Thyroid gland (tissue), 4 donors: ENCODE data around the gene CEACAM5. TPM values are rescaled to one million over a fixed set of nuclear protein-coding genes. Genes with fewer than 3 reads are reported as not detected.

Experiments used
- DNase-seq, 2 donors: peaks; one replicate each; pipeline ENCODE4 v3.0.0-alpha.2; 2019
- H3K27ac ChIP-seq, 3 donors: fragments of 200-600 bp; sonication (generic); 1 replicate in 2 of 3; 2 replicates in 1 of 3; pipeline ENCODE4 v1.5.1; 2016 to 2019; ENCODE audit warnings: mild to moderate bottlenecking in 1 of 3, moderate library complexity in 1 of 3
- H3K27me3 ChIP-seq: fragments of 200-600 bp; sonication (generic); one replicate; pipeline ENCODE4 v1.5.1; 2019
- H3K36me3 ChIP-seq, 2 donors: fragments of 200-600 bp; sonication (generic); one replicate each; pipeline ENCODE4 v1.5.1; 2016 to 2019
- H3K4me1 ChIP-seq, 2 donors: fragments of 200-600 bp; sonication (generic); one replicate each; pipeline ENCODE4 v1.5.1; 2017 to 2019
- H3K4me3 ChIP-seq, 3 donors: fragments of 200-600 bp; sonication (generic); replicated peaks in 1 of 3; 1 replicate in 2 of 3; 2 replicates in 1 of 3; pipeline ENCODE4 v1.5.1; 2016; ENCODE audit warnings: mild to moderate bottlenecking in 1 of 3
- H3K9me3 ChIP-seq: fragments of 200-600 bp; sonication (generic); one replicate; pipeline ENCODE4 v1.5.1; 2017
- CTCF ChIP-seq, 6 experiments: fragments of 200-600 bp in 3 of 6; fragments of 450-650 bp in 3 of 6; sonication (generic) in 3 of 6; IDR thresholded peaks; one replicate each; pipeline ENCODE4 v1.5.1; 2016 to 2019; ENCODE audit warnings: antibody characterized with exemption in 6 of 6, mild to moderate bottlenecking in 2 of 6, inconsistent platforms in 1 of 6, moderate library complexity in 1 of 6
- POLR2A ChIP-seq, 2 donors: fragments of 450-650 bp; IDR thresholded peaks; one replicate each; pipeline ENCODE4 v1.6.1; 2017; ENCODE audit warnings: antibody characterized with exemption in 2 of 2, mild to moderate bottlenecking in 2 of 2, moderate library complexity in 1 of 2
- WGBS, 2 donors: methylation state at CpG; one replicate each; pipeline ENCODE4 v1.1.5; 2017; 5-methylcytosine and 5-hydroxymethylcytosine counted together
- intact Hi-C: fragments of 100-400 bp; cut with DNase I; formaldehyde crosslinking; loops from one replicate; pipeline ENCODE4 v1.15.1; 2023
- total RNA-seq, 4 donors: library from RNA; depleted of rRNA; stranded (reverse); fragments of >200 nt; gene quantifications; one replicate each; pipeline ENCODE4 v1.2.3, GENCODE V29; 2016

CEACAM5 gene
- total RNA-seq, 4 donors from 2014 or later: 1.2 to 8.8 TPM; not detected in 2

- peak overlapping the region in 1 of 3 donors; percentile 24 for H3K27ac ChIP-seq
- 34 to 45% methylated on average over 6 of the region's 6 CpGs for WGBS, 2 donors
- intact Hi-C loops: no loop called here
- H3K27me3 ChIP-seq: no peaks in the 10 kb centered on the region
- no peak for TF ChIP-seq CTCF (IDR thresholded peaks at IDR 0.05)
- no peak for TF ChIP-seq POLR2A (IDR thresholded peaks at IDR 0.05)
- DNase-seq: peak in 1 of 2 donors; percentile 17
- H3K4me1 ChIP-seq: peaks cover 0 to 4% of the 10 kb centered on the region in 2 donors
- no peak overlapping the region for H3K4me3 ChIP-seq
- no peaks in the 10 kb centered on the region for H3K9me3 ChIP-seq
- no peaks in the 10 kb centered on the region for H3K36me3 ChIP-seq
Observed at GRCh38 chr19:41774515-41774980, 66.1 kb downstream of the CEACAM5 start.

GRCh38 chr19:41776700-41777099 is 68.3 kb downstream of the CEACAM5 start:
- Histone ChIP-seq H3K27ac (no peak overlapping the region), H3K27me3 (no peaks in the 10 kb centered on the region), H3K4me3 (no peak overlapping the region), H3K4me1 (peaks cover 0 to 4% of the 10 kb centered on the region in 2 donors), H3K36me3 (no peaks in the 10 kb centered on the region), H3K9me3 (no peaks in the 10 kb centered on the region)
- no peak for TF ChIP-seq POLR2A (IDR thresholded peaks at IDR 0.05)
- no peak for TF ChIP-seq CTCF (IDR thresholded peaks at IDR 0.05)
- intact Hi-C loops: no loop called here
- DNase-seq: no peak
- WGBS, 2 donors: 81 to 83% methylated on average over 2 of the region's 2 CpGs

Other genes with a start within 250 kb of the CEACAM5 start
- gene CEACAM21, start 132.5 kb upstream of the CEACAM5 start, total RNA-seq: 10 to 100 TPM in 1 of 4 donors, 1 to 10 TPM in 1, under 1 TPM in 1, not detected in 1; 0.56 to 34.8 (median 2.6) TPM
- 1 to 10 TPM in 1 of 4 donors, under 1 TPM in 1, not detected in 2; 0.73 to 3.5 TPM for gene CEACAM4, start 81.6 kb upstream of the CEACAM5 start, total RNA-seq
- gene CEACAM7, start 20.4 kb upstream of the CEACAM5 start, total RNA-seq: not detected
- under 1 TPM in 2 of 4 donors, not detected in 2; 0.11 to 0.13 TPM for gene CEACAM6, start 46.9 kb downstream of the CEACAM5 start, total RNA-seq
- not detected for gene CEACAM3, start 88.0 kb downstream of the CEACAM5 start, total RNA-seq
- gene LYPD4, start 136.1 kb downstream of the CEACAM5 start, total RNA-seq: not detected
- gene DMRTC2, start 136.4 kb downstream of the CEACAM5 start, total RNA-seq: under 1 TPM in 1 of 4 donors, not detected in 3; 0.13 TPM
- gene RPS19, start 151.6 kb downstream of the CEACAM5 start, total RNA-seq: 1,000 to 10,000 TPM in 1 of 4 donors, 100 to 1,000 TPM in 3; 351 to 1,305 (median 623) TPM
- 1 to 10 TPM in 1 of 4 donors, under 1 TPM in 1, not detected in 2; 0.22 to 1.5 TPM for gene CD79A, start 168.7 kb downstream of the CEACAM5 start, total RNA-seq
- gene ARHGEF1, start 174.6 kb downstream of the CEACAM5 start, total RNA-seq: 10 to 100 TPM; 34.5 to 52.6 (median 42.9) TPM
- under 1 TPM in 1 of 4 donors, not detected in 3; 0.24 TPM for gene ERFL, start 219.8 kb downstream of the CEACAM5 start, total RNA-seq